Thyroid gland (tissue), 4 donors: ENCODE data around the gene TBP.

ENCODE experiments used
- CTCF ChIP-seq, 6 experiments: fragments of 200-600 bp in 3 of 6; fragments of 450-650 bp in 3 of 6; sonication (generic) in 3 of 6; IDR thresholded peaks; one replicate each; pipeline ENCODE4 v1.5.1; 2016 to 2019; ENCODE audit warnings: antibody characterized with exemption in 6 of 6, mild to moderate bottlenecking in 2 of 6, inconsistent platforms in 1 of 6, moderate library complexity in 1 of 6
- POLR2A ChIP-seq, 2 donors: fragments of 450-650 bp; IDR thresholded peaks; one replicate each; pipeline ENCODE4 v1.6.1; 2017; ENCODE audit warnings: antibody characterized with exemption in 2 of 2, mild to moderate bottlenecking in 2 of 2, moderate library complexity in 1 of 2

GRCh38 chr6:170578909-170579308 is 24.7 kb downstream of the TBP start:
- no peak for TF ChIP-seq CTCF (IDR thresholded peaks at IDR 0.05)
- TF ChIP-seq POLR2A (IDR thresholded peaks at IDR 0.05): no peak
